HEK293 (cell line): Measurements from ENCODE around the gene KIAA0513.

Experiments used
- ZNF121 ChIP-seq: fragments of 450-650 bp; formaldehyde crosslinking; IDR thresholded peaks from 2 replicates; pipeline ENCODE4 v1.5.1; 2016; ENCODE audit warnings: missing biosample characterization, missing genetic modification characterization
- ZNF2 ChIP-seq: fragments of 450-650 bp; formaldehyde crosslinking; IDR thresholded peaks from 2 replicates; pipeline ENCODE4 v1.5.1; 2016; ENCODE audit warnings: missing biosample characterization, missing genetic modification characterization
- ZSCAN5A ChIP-seq: fragments of 450-650 bp; formaldehyde crosslinking; IDR thresholded peaks from 2 replicates; pipeline ENCODE4 v1.5.1; 2016; ENCODE audit warnings: missing biosample characterization, missing genetic modification characterization
- TF ChIP-seq, protein P1 (sequence below): fragments of 450-650 bp; formaldehyde crosslinking; IDR thresholded peaks from 2 replicates; pipeline ENCODE4 v1.5.1; 2016; ENCODE audit warnings: missing biosample characterization, missing genetic modification characterization

DNA sequence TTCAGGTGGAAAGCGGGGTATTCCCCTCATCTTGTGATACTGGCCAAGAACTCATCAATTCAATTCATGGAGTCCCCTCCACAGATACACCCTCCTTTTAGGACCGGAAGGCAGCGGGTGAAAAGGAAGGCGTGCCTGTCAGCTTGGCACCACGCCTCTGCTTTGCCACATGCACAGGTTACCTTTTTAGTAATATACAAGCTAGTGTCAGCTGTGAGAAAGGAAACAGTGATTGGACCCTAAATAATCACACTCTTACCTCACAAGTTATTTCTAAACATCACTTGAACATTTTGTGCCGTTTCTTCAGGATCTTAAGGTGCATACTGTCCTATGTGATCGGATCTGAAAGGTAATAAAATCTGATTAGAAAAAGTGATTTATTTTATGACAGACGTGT is 31.9 kb upstream of the KIAA0513 start:
- TF ChIP-seq, protein P1, sequence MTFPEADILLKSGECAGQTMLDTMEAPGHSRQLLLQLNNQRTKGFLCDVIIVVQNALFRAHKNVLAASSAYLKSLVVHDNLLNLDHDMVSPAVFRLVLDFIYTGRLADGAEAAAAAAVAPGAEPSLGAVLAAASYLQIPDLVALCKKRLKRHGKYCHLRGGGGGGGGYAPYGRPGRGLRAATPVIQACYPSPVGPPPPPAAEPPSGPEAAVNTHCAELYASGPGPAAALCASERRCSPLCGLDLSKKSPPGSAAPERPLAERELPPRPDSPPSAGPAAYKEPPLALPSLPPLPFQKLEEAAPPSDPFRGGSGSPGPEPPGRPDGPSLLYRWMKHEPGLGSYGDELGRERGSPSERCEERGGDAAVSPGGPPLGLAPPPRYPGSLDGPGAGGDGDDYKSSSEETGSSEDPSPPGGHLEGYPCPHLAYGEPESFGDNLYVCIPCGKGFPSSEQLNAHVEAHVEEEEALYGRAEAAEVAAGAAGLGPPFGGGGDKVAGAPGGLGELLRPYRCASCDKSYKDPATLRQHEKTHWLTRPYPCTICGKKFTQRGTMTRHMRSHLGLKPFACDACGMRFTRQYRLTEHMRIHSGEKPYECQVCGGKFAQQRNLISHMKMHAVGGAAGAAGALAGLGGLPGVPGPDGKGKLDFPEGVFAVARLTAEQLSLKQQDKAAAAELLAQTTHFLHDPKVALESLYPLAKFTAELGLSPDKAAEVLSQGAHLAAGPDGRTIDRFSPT (tag by site-specific recombination), result no peak
- TF ChIP-seq ZNF121, result no peak
- no peak for TF ChIP-seq ZNF2 (tag by site-specific recombination)
- TF ChIP-seq ZSCAN5A, result no peak
